Fibroblast of lung (primary cell): ENCODE results near the gene FASLG. TPM values are rescaled to one million over a fixed set of nuclear protein-coding genes. Genes with fewer than 3 reads are reported as not detected.

Experiments used
- DNase-seq, 2 donors: peaks; one replicate each; pipeline versions ENCODE4 v3.0.0 to v3.0.0-alpha.2; 2010; ENCODE audit warnings: low read depth in 2 of 2
- H2AFZ ChIP-seq: 2 replicates; pipeline ENCODE4 v1.5.1; 2012; ENCODE audit warnings: low read length, control low read depth, inconsistent platforms
- H3K27ac ChIP-seq: 2 replicates; pipeline ENCODE4 v1.5.1; 2011; ENCODE audit warnings: low read length, control low read depth; ENCODE audit not compliant: insufficient read depth
- H3K27me3 ChIP-seq: 2 replicates; pipeline ENCODE4 v1.5.1; 2011; ENCODE audit warnings: mild to moderate bottlenecking, low read length; ENCODE audit not compliant: control insufficient read depth, insufficient read depth
- H3K36me3 ChIP-seq: 2 replicates; pipeline ENCODE4 v1.5.1; 2011; ENCODE audit warnings: low read length; ENCODE audit not compliant: control insufficient read depth, insufficient read depth
- H3K4me1 ChIP-seq: 2 replicates; pipeline ENCODE4 v1.5.1; 2011; ENCODE audit warnings: low read length; ENCODE audit not compliant: control insufficient read depth, insufficient read depth; ENCODE audit errors: extremely low read depth
- H3K4me2 ChIP-seq: 2 replicates; pipeline ENCODE4 v1.5.1; 2011; ENCODE audit warnings: low read length, control low read depth; ENCODE audit not compliant: insufficient read depth; ENCODE audit errors: extremely low read depth
- H3K4me3 ChIP-seq, 4 experiments: fragments of 200-600 bp in 1 of 4; sonication (generic) in 1 of 4; replicated peaks in 1 of 4; 2 replicates each; pipeline ENCODE4 v1.5.1; 2011 to 2016; ENCODE audit warnings: low read length in 4 of 4, low read depth in 3 of 4, mild to moderate bottlenecking in 3 of 4, control low read depth in 2 of 4, inconsistent platforms in 1 of 4, mixed read lengths in 1 of 4; ENCODE audit not compliant: insufficient read depth in 1 of 4; ENCODE audit errors: control extremely low read depth in 1 of 4
- H3K79me2 ChIP-seq: 2 replicates; pipeline ENCODE4 v1.5.1; 2012; ENCODE audit warnings: mild to moderate bottlenecking, low read length, inconsistent platforms; ENCODE audit not compliant: control insufficient read depth, insufficient read depth
- H3K9ac ChIP-seq: 2 replicates; pipeline ENCODE4 v1.5.1; 2011; ENCODE audit warnings: mild to moderate bottlenecking, low read length, control low read depth; ENCODE audit not compliant: insufficient read depth
- H3K9me3 ChIP-seq: 2 replicates; pipeline ENCODE4 v1.5.1; 2012; ENCODE audit warnings: low read depth, low read length; ENCODE audit not compliant: control insufficient read depth, insufficient read depth
- H4K20me1 ChIP-seq: 2 replicates; pipeline ENCODE4 v1.5.1; 2011; ENCODE audit warnings: low read length; ENCODE audit not compliant: control insufficient read depth, insufficient read depth; ENCODE audit errors: extremely low read depth
- CTCF ChIP-seq, 2 donors: IDR thresholded peaks in 1 of 2; conservative IDR thresholded peaks in 1 of 2; 1 replicate in 1 of 2; 2 replicates in 1 of 2; pipeline ENCODE4 v1.5.1; 2011 to 2012; ENCODE audit warnings: low read length in 2 of 2, control low read depth in 1 of 2, inconsistent platforms in 1 of 2, low read depth in 1 of 2, mild to moderate bottlenecking in 1 of 2
- EZH2 ChIP-seq: IDR thresholded peaks from 2 replicates; pipeline ENCODE4 v1.5.1; 2012; ENCODE audit warnings: low read length, control low read depth, mild to moderate bottlenecking; ENCODE audit errors: missing control alignments
- polyA plus RNA-seq, 2 donors: library from polyadenylated mRNA; depleted of rRNA in 1 of 2; stranded (reverse) in 1 of 2; unstranded in 1 of 2; fragments of >200 nt; gene quantifications; 2 replicates each; pipeline ENCODE4 v1.2.1, GENCODE V29; 2011 to 2012; ENCODE audit warnings: missing spikeins in 1 of 2
- total RNA-seq: library from RNA; depleted of rRNA; stranded (reverse); fragments of >200 nt; gene quantifications from 2 replicates; pipeline ENCODE4 v1.2.1, GENCODE V29; 2014

Gene FASLG
- total and polyA plus RNA-seq, 2 donors (not counting 1 experiment from before 2014, with no cell fraction given) = not detected

- Histone ChIP-seq H3K36me3 (no peaks in the 10 kb centered on the region), H3K4me2 (no peak overlapping the region), H3K27ac (no peak overlapping the region), H3K9me3 (no peaks in the 10 kb centered on the region), H3K27me3 (no peaks in the 10 kb centered on the region), H2AFZ (no peak overlapping the region), H4K20me1 (no peaks in the 10 kb centered on the region), H3K79me2 (no peaks in the 10 kb centered on the region), H3K4me3 (no peak overlapping the region), H3K4me1 (no peaks in the 10 kb centered on the region), H3K9ac (no peak overlapping the region)
- DNase-seq = no peak
- TF ChIP-seq EZH2 (no peak), CTCF (conservative IDR thresholded peaks at IDR 0.05 in 1 of 2, IDR thresholded peaks at IDR 0.05 in 1 of 2; ENCODE audit: low read depth in 1 of 2, low read length in 2 of 2) (no peak)
Measured at GRCh38 chr1:172711558-172711957, 52.7 kb downstream of the FASLG start.

GRCh38 chr1:172713466-172713865, 54.6 kb downstream of the FASLG start:
- Histone ChIP-seq H3K27me3 (no peaks in the 10 kb centered on the region), H3K4me1 (no peaks in the 10 kb centered on the region), H3K9me3 (no peaks in the 10 kb centered on the region), H3K79me2 (no peaks in the 10 kb centered on the region), H3K36me3 (no peaks in the 10 kb centered on the region), H2AFZ (no peak overlapping the region), H3K9ac (no peak overlapping the region), H3K4me3 (no peak overlapping the region), H3K27ac (no peak overlapping the region), H4K20me1 (no peaks in the 10 kb centered on the region), H3K4me2 (no peak overlapping the region)
- no peak for DNase-seq
- TF ChIP-seq CTCF (conservative IDR thresholded peaks at IDR 0.05 in 1 of 2, IDR thresholded peaks at IDR 0.05 in 1 of 2; ENCODE audit: low read depth in 1 of 2, low read length in 2 of 2) (no peak), EZH2 (no peak)

Other genes starting within 250 kb of the FASLG start
- gene C1orf105, start 238.4 kb upstream of the FASLG start, total RNA-seq = not detected in 2 replicates
- not detected in 2 replicates for gene C1orf105, start 238.4 kb upstream of the FASLG start, polyA plus RNA-seq
- 16.4 and 20.3 TPM in 2 replicates for gene PIGC, start 215.0 kb upstream of the FASLG start, total RNA-seq
- gene PIGC, start 215.0 kb upstream of the FASLG start, polyA plus RNA-seq = 21.7 and 28.9 TPM in 2 replicates
- 22.6 and 25.8 TPM in 2 replicates for gene SUCO, start 126.0 kb upstream of the FASLG start, total RNA-seq
- 17.1 and 20.4 TPM in 2 replicates for gene SUCO, start 126.0 kb upstream of the FASLG start, polyA plus RNA-seq